Stimulated activated CD4-positive, alpha-beta T cell treated with anti-CD3 and anti-CD28 coated beads, Interleukin-15, amount 100 ng/mL, for 24 hours (primary cell): ENCODE results near the gene CEP57.
A peak's percentile ranks its signal among the peaks of the same experiment; 100 is the strongest.

Experiments used
- DNase-seq: peaks from one replicate; pipeline ENCODE4 v3.0.0-alpha.2; 2020

CEP57 gene

GRCh38 chr11:95790123-95790932, at the start of gene CEP57:
CEP57 (plus strand) TSS chr11:95790498; CDS start chr11:95790699, 201 bp downstream.
- peak; percentile 97 for DNase-seq

DNA sequence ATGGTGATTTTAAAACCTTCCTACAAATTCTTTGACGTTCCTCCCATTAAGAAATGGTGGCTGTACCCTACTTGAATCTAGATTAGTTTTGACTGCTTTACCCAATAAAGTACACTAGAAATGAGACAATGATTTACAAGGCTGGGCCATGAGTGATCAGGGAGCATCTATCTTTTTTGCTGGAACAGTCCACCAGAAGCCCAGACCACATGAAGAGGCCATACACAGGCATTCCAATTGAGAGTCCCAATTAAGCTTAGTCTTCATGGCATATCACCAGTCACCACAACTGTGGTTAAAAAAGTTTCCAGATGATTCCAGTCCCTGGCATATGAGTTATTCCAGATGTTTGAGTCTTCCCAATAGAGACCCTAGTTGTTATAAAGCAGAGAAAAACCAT, 40.2 kb upstream of the CEP57 start:
- no peak for DNase-seq

DNA sequence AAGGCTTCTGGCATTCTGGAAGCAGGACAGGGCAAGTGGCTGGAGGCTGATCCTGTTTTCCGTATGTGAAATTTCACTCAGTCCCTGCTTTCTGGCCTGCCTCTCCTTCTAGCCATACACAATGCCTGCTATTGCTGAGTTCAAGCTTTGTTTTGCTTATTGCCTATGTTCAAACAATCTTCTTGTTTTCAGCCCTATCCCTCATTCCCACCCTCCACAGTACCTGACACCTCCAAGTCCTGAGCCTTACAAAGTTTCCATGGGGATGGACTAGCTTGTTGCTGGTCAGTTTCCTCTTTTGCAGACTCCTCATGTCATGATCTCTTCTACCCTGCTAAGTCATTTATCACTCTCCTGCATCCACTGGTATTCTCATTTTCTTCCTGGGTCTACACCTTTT, 38.8 kb upstream of the CEP57 start:
- no peak for DNase-seq

GRCh38 chr11:95760941-95761340, 29.4 kb upstream of the CEP57 start:
- no peak for DNase-seq

GRCh38 chr11:95762534-95762933, 27.8 kb upstream of the CEP57 start:
- DNase-seq = no peak

DNA sequence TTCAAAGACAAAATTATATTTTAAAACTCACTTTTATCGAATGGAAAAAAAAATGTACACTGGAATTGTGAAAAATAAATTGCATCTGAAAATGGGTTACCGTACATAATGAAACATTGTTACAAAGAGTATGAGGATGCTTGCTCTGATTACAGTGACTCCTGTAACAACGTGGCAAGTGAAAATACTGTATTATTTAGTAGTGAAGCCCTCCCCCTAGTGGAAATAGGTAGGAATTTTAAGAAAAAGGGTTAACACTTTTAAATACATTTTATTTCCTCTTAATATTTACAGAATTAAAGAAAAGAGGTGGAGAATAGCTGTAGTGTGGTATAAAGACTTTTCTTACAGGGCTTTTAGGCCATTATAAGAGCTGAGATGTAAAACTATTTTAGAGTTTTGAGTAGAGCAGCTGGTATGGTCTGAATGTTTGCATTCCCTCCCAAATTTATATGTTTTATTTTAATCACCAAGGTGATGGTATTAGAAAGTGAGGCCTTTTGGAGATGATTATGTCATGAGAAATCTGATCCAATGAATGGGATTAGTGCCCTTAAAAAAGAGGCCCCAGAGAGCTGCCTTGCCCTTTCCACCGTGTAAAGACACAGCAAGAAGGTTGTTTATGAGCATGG, 25.9 kb upstream of the CEP57 start:
- no peak for DNase-seq

DNA sequence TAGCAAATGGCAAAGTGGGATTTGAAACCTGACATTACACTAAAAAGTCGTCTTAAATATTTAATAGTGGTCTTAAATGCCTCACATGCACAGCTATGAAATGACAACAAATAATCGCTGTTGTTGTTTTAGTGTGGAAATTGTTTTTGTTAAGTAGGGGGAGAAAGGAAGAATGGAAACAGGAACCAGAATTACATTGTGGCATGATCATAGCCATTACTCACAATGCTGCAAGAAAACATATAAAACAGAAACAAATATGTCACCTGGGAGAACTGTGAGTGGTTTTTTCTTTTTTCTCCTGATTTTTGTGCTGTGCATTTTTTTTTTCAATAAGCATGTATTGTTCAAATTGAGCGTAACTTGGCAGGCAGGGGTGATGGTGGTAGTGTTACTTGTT, 23.6 kb upstream of the CEP57 start:
- no peak for DNase-seq

GRCh38 chr11:95767498-95767897, 22.8 kb upstream of the CEP57 start:
- no peak for DNase-seq

GRCh38 chr11:95768521-95768920, 21.8 kb upstream of the CEP57 start:
- no peak for DNase-seq

DNA sequence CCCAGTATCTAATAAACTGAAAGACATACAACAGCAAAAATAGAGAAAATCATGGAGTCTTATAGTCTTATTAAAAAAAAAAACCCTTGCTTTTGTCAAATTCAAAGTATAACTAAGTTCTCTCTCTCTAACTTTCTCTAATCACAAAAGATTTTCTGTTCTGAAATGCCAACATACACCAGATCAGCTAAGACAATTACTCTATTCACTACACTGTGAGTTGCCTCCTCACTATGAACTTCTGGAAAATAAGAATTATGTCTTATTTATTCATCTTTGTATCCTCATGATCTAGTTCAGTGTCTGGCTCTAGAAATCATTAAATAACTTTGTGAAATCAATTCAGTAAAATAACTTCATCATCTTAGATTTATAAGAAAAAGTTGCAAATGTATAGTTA, 13.4 kb upstream of the CEP57 start:
- DNase-seq = no peak

DNA sequence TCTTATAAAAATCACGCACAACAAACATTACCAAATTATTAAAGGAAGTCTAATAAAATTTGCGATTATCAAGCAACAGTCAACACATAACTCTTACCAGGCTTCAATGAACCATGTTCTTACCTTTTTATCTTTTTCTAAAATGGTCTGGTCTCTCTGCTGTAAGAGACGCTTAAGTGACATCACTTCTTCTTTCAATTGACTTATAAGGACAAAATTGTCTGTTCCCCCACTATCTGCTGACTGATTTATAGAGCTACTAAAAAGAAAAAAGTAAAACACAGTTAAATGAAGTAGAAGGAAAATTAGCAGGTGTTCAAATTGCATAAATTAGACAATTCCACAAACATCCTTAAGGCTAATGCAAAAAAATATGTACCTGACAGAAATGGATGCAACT, 11.6 kb upstream of the CEP57 start:
- DNase-seq = no peak

- no peak for DNase-seq
Observed at GRCh38 chr11:95780544-95780943, 9.8 kb upstream of the CEP57 start.

- DNase-seq = peak; percentile 46
Observed at GRCh38 chr11:95788921-95789505, 1.3 kb upstream of the CEP57 start.

- peak; percentile 96 for DNase-seq
Observed at GRCh38 chr11:95789506-95790122, 684 bp upstream of the CEP57 start, which contains the start of gene FAM76B. FAM76B (minus strand) TSS chr11:95789782; CDS start chr11:95789478, 304 bp downstream.

DNA sequence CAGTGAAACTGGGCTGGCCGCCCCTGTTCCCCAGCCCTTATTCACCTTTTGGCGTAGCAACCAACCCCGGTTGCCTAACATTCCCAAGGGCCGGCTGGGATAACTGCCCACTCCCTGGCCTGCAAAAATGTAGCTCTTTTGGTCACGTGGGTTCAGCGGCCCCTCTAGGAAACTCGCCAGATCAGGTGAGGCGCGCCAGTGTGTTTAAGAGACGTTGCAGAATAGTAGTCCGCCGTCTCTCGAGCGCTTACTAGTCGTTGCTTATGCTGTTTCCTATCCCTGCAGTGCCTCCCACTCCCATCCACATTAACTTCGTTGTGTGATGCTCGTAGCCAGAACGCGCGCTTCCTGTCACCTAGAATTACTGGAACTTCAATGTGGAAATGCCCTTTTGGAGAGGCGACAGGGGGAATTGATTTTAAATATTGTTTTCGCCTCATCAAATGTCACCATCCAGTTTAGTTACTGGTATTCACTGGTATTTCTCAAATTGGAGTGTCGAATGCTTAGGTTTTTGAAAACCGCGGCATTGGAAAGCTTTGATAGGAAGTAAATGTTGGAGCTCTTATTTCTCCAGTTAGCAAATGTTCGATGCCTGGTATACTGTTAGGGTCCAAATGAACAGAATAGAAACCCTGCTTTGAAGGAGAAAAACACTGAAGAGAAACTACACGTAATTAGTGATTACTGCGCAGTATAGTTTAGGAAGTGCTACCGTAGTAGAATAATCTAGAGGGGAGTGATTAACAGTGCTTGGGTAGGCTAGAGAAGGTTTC, 823 bp downstream of the CEP57 start:
- peak; percentile 67 for DNase-seq

GRCh38 chr11:95791709-95792033, 1.4 kb downstream of the CEP57 start:
- DNase-seq = no peak

GRCh38 chr11:95792200-95792599, 1.9 kb downstream of the CEP57 start:
- DNase-seq = no peak

GRCh38 chr11:95792700-95793099, 2.4 kb downstream of the CEP57 start:
- DNase-seq = no peak

- no peak for DNase-seq
Observed at GRCh38 chr11:95793116-95793515, 2.8 kb downstream of the CEP57 start.

GRCh38 chr11:95794086-95794485, 3.8 kb downstream of the CEP57 start:
- no peak for DNase-seq

- no peak for DNase-seq
Observed at GRCh38 chr11:95795627-95796295, 5.5 kb downstream of the CEP57 start.

GRCh38 chr11:95796501-95796900, 6.2 kb downstream of the CEP57 start:
- no peak for DNase-seq
